Colonic mucosa (tissue), 4 donors: Measurements from ENCODE around the gene BICDL2. TPM values are rescaled to one million over a fixed set of nuclear protein-coding genes. Genes with fewer than 3 reads are reported as not detected.

Experiments used
- DNase-seq: peaks from one replicate; pipeline ENCODE4 v3.0.0-alpha.2; 2020
- H3K27ac ChIP-seq: fragments of 200-600 bp; one replicate; pipeline ENCODE4 v1.8.0; 2021
- H3K27me3 ChIP-seq: fragments of 200-600 bp; one replicate; pipeline ENCODE4 v1.8.0; 2021
- H3K36me3 ChIP-seq: fragments of 200-600 bp; one replicate; pipeline ENCODE4 v1.8.0; 2021
- H3K4me1 ChIP-seq: fragments of 200-600 bp; one replicate; pipeline ENCODE4 v1.8.0; 2021; ENCODE audit warnings: mild to moderate bottlenecking
- H3K4me3 ChIP-seq: fragments of 200-600 bp; one replicate; pipeline ENCODE4 v1.8.0; 2021
- H3K9ac ChIP-seq, 2 donors: one replicate each; pipeline ENCODE4 v1.7.0; 2013; ENCODE audit warnings: control low read depth in 2 of 2, low read depth in 2 of 2, low read length in 2 of 2
- H3K9me3 ChIP-seq: fragments of 200-600 bp; one replicate; pipeline ENCODE4 v1.8.0; 2021
- CTCF ChIP-seq: fragments of 200-600 bp; IDR thresholded peaks from one replicate; pipeline ENCODE4 v1.8.0; 2022; ENCODE audit warnings: antibody characterized with exemption, mild to moderate bottlenecking
- intact Hi-C: fragments of 100-400 bp; cut with DNase I; formaldehyde crosslinking; loops from one replicate; pipeline ENCODE4 v1.14.1; 2022
- total RNA-seq, 2 donors: library from RNA; stranded (reverse); fragmentation: NEBNext Ultra II Directional in 1 of 2; extraction: Animal tissue kit (Norgen Biotek cat#: 25700) in 1 of 2; gene quantifications; one replicate each; pipeline ENCODE4 v1.2.1, GENCODE V29; 2021
- donor health status: healthy.
- donor health status: DM: no; HTN: no; CAD: no.
- donor health status: DM: no; HTN: no; CAD: no.

Gene BICDL2
- total RNA-seq, 2 donors from 2014 or later, result 56.6 to 83.9 TPM

GRCh38 chr16:2987833-2988232 is 48.9 kb downstream of the BICDL2 start:
- Histone ChIP-seq H3K9me3 (no peaks in the 10 kb centered on the region), H3K27me3 (no peaks in the 10 kb centered on the region), H3K9ac (no peak overlapping the region), H3K36me3 (no peaks in the 10 kb centered on the region), H3K4me1 (peaks cover 3% of the 10 kb centered on the region), H3K4me3 (no peak overlapping the region), H3K27ac (no peak overlapping the region)
- intact Hi-C loops, result no loop called here
- no peak for TF ChIP-seq CTCF
- no peak for DNase-seq

- no peak for TF ChIP-seq CTCF
- H3K9me3 ChIP-seq, result no peaks in the 10 kb centered on the region
- no peak overlapping the region for H3K27ac ChIP-seq
- no peak overlapping the region for H3K4me3 ChIP-seq
- no peaks in the 10 kb centered on the region for H3K36me3 ChIP-seq
- H3K27me3 ChIP-seq, result no peaks in the 10 kb centered on the region
- no peak for DNase-seq
- peaks cover 3% of the 10 kb centered on the region for H3K4me1 ChIP-seq
- no peak overlapping the region for H3K9ac ChIP-seq
- intact Hi-C loops, result no loop called here
Measured at GRCh38 chr16:2987286-2987685, 49.5 kb downstream of the BICDL2 start.

- Histone ChIP-seq H3K27ac (no peak overlapping the region), H3K9ac (no peak overlapping the region), H3K27me3 (no peaks in the 10 kb centered on the region), H3K36me3 (no peaks in the 10 kb centered on the region), H3K4me1 (peaks cover 3% of the 10 kb centered on the region), H3K9me3 (no peaks in the 10 kb centered on the region), H3K4me3 (no peak overlapping the region)
- no peak for DNase-seq
- intact Hi-C loops, result no loop called here
- TF ChIP-seq CTCF, result no peak
Measured at GRCh38 chr16:2986623-2987188, 50.0 kb downstream of the BICDL2 start.

GRCh38 chr16:2985893-2986355 is 50.8 kb downstream of the BICDL2 start:
- Histone ChIP-seq H3K36me3 (no peaks in the 10 kb centered on the region), H3K4me3 (no peak overlapping the region), H3K27ac (no peak overlapping the region), H3K4me1 (peaks cover 3% of the 10 kb centered on the region), H3K27me3 (no peaks in the 10 kb centered on the region), H3K9ac (no peak overlapping the region), H3K9me3 (no peaks in the 10 kb centered on the region)
- no peak for TF ChIP-seq CTCF
- intact Hi-C loops, result no loop called here
- DNase-seq, result no peak

GRCh38 chr16:2985462-2985861 is 51.3 kb downstream of the BICDL2 start:
- H3K9ac ChIP-seq, result no peak overlapping the region
- no peaks in the 10 kb centered on the region for H3K36me3 ChIP-seq
- no peak overlapping the region for H3K4me3 ChIP-seq
- no peak for DNase-seq
- intact Hi-C loops, result no loop called here
- no peaks in the 10 kb centered on the region for H3K27me3 ChIP-seq
- H3K9me3 ChIP-seq, result no peaks in the 10 kb centered on the region
- no peak overlapping the region for H3K27ac ChIP-seq
- TF ChIP-seq CTCF, result no peak
- peaks cover 3% of the 10 kb centered on the region for H3K4me1 ChIP-seq
